Upper lobe of right lung (tissue), 1 donor: ENCODE data around the gene CSDE1. TPM values are rescaled to one million over a fixed set of nuclear protein-coding genes. Genes with fewer than 3 reads are reported as not detected.
"Not testable (repeated sequence)": the region's sequence is repeated elsewhere in the genome, so short reads cannot be mapped to it uniquely, and the experiment has no call there.

Source experiments
- ATAC-seq: fragments of 200-7000 bp; cut with Tn5 transposase; one replicate; pipeline ENCODE4 v1.9.1; 2020; ENCODE audit warnings: mild to moderate bottlenecking, moderate library complexity
- DNase-seq: peaks from one replicate; pipeline ENCODE4 v3.0.0-alpha.2; 2020
- H3K27ac ChIP-seq: fragments of 200-600 bp; one replicate; pipeline ENCODE4 v1.8.0; 2022
- H3K27me3 ChIP-seq: fragments of 200-600 bp; one replicate; pipeline ENCODE4 v1.8.0; 2022; ENCODE audit warnings: mild to moderate bottlenecking
- H3K36me3 ChIP-seq: fragments of 200-600 bp; one replicate; pipeline ENCODE4 v1.8.0; 2022
- H3K4me1 ChIP-seq: fragments of 200-600 bp; one replicate; pipeline ENCODE4 v1.8.0; 2022
- H3K4me3 ChIP-seq: fragments of 200-600 bp; one replicate; pipeline ENCODE4 v1.8.0; 2022; ENCODE audit warnings: mild to moderate bottlenecking
- H3K9me3 ChIP-seq: fragments of 200-600 bp; one replicate; pipeline ENCODE4 v1.8.0; 2022
- intact Hi-C: fragments of 100-400 bp; cut with DNase I; formaldehyde crosslinking; loops from one replicate; pipeline ENCODE4 v1.11.0; 2022
- total RNA-seq: library from RNA; stranded (reverse); fragmentation: NEBNext Ultra II Directional; extraction: Animal tissue kit (Norgen Biotek cat#: 25700); gene quantifications from one replicate; pipeline ENCODE4 v1.2.1, GENCODE V29; 2021
- TF ChIP-seq, protein P1 (sequence below): fragments of 200-600 bp; IDR thresholded peaks from one replicate; pipeline ENCODE4 v1.8.0; 2022; ENCODE audit warnings: antibody characterized with exemption
- donor health status: DM: no; HTN: yes; CAD: no; lungs with severe emphysema.

The CSDE1 gene
- total RNA-seq, 1 donor from 2014 or later, result 551 TPM

DNA sequence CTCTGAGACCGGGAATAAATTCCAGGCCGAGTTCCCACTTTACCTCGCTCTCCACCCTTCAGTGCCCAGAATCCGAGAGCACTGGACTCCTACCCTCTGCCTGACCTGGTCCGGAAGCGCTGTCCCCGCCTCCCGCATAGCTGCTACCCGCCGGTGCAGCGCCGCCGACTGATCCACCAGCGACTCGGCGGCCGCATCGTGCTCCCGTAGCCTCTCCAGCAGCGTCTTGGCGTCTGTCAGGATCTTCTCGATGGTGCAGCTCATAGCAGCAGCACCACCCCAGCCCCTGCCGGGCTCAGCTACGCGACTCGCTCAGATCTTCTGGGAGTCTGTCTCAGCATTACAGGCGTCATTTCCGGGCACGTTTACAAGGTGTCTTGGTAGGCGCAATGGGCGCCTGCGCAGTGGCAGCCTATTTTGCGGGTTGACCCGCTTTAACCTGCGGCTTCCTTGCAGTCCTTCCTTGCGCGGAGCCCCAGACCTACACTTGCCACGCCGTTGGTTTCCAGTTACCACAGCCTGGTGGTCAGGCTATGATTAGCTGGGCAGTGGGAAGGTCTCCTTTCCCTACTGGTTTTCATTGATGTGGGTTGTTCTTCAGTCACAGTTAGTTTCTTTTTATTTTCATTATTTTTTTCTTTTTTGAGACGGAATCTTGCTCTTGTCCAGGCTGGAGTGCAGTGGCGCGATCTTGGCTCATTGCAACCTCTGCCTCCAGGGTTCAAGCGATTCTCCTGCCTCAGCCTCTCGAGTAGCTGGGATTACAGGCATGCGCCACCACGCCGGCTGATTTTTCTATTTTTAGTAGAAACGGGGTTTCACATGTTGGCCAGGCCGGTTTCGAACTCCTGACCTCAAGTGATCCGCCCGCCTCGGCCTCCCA lies 22.8 kb upstream of the CSDE1 start, which contains the start of gene SIKE1:
Gene SIKE1, minus strand, starts transcription at position 342 of the 883 bp plus-strand sequence. Its CDS starts 78 bp downstream, at position 264.
- TF ChIP-seq, protein P1, sequence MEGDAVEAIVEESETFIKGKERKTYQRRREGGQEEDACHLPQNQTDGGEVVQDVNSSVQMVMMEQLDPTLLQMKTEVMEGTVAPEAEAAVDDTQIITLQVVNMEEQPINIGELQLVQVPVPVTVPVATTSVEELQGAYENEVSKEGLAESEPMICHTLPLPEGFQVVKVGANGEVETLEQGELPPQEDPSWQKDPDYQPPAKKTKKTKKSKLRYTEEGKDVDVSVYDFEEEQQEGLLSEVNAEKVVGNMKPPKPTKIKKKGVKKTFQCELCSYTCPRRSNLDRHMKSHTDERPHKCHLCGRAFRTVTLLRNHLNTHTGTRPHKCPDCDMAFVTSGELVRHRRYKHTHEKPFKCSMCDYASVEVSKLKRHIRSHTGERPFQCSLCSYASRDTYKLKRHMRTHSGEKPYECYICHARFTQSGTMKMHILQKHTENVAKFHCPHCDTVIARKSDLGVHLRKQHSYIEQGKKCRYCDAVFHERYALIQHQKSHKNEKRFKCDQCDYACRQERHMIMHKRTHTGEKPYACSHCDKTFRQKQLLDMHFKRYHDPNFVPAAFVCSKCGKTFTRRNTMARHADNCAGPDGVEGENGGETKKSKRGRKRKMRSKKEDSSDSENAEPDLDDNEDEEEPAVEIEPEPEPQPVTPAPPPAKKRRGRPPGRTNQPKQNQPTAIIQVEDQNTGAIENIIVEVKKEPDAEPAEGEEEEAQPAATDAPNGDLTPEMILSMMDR, result no peak
- peak; percentile 99 for ATAC-seq
- Histone ChIP-seq H3K4me3 (peak within 1 kb of the TSS; percentile 84), H3K4me1 (peaks cover 13% of the 10 kb centered on the region), H3K36me3 (peaks cover 26% of the 10 kb centered on the region), H3K27ac (peak within 1 kb of the TSS; percentile 86), H3K27me3 (no peaks in the 10 kb centered on the region), H3K9me3 (no peaks in the 10 kb centered on the region)
- intact Hi-C loops, result no loop called here
- peak; percentile 95 for DNase-seq

DNA sequence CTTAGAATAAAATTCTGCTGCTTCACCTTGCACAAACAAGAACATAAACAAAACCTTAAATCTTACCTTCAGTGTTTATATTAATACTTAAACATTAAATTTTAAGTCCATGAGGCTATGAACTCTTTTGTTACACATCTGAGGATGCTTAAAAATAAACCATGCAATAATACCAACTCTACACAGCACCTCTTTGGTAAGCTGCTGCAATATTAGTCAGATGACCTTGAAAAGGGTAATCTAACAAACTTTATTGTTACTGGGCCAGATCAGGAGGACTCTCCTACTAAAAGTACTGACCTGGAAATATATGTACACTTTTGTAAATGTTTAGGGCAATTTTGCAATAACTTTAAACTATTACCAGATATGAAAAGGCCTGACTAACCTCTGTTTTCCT lies 21.9 kb upstream of the CSDE1 start:
- Histone ChIP-seq H3K4me1 (peaks cover 13% of the 10 kb centered on the region), H3K27me3 (no peaks in the 10 kb centered on the region), H3K9me3 (no peaks in the 10 kb centered on the region), H3K4me3 (peak overlapping the region; percentile 84), H3K27ac (peak overlapping the region; percentile 86), H3K36me3 (peaks cover 35% of the 10 kb centered on the region)
- no peak for ATAC-seq
- DNase-seq, result no peak
- TF ChIP-seq, protein P1, result no peak
- intact Hi-C loops, result no loop called here

- DNase-seq, ATAC-seq, H3K27me3 ChIP-seq, H3K9me3 ChIP-seq, intact Hi-C loops, H3K27ac ChIP-seq, H3K4me3 ChIP-seq: not testable (repeated sequence)
- H3K4me1 ChIP-seq, result peaks cover 13% of the 10 kb centered on the region
- H3K36me3 ChIP-seq, result peaks cover 59% of the 10 kb centered on the region
These were observed 18.9 kb upstream of the CSDE1 start for GRCh38 chr1:114776726-114777125.

DNA sequence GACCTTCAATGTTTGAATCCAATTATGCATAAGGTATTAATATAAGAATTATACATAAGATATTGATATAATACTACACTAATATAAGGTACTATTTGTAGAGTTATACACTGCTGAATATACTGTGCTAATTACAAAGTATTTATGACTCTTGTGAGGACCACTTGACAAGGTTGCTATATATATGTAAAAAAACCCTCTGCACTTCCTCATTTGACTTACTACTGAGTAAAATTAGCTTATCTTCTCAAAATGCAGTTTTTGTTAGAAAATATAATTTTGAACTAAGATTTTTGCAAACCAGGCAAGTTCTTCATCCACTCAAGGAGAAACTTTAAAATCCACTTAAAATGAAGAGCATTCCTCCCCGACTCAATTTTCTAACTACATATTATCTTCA lies 14.2 kb upstream of the CSDE1 start:
- no peaks in the 10 kb centered on the region for H3K9me3 ChIP-seq
- no peaks in the 10 kb centered on the region for H3K4me1 ChIP-seq
- TF ChIP-seq, protein P1, result no peak
- H3K4me3 ChIP-seq, result no peak overlapping the region
- peaks cover 62% of the 10 kb centered on the region for H3K36me3 ChIP-seq
- ATAC-seq (no peak), DNase-seq (no peak)
- intact Hi-C loops, result no loop called here
- H3K27ac ChIP-seq, result no peak overlapping the region
- H3K27me3 ChIP-seq, result no peaks in the 10 kb centered on the region

DNA sequence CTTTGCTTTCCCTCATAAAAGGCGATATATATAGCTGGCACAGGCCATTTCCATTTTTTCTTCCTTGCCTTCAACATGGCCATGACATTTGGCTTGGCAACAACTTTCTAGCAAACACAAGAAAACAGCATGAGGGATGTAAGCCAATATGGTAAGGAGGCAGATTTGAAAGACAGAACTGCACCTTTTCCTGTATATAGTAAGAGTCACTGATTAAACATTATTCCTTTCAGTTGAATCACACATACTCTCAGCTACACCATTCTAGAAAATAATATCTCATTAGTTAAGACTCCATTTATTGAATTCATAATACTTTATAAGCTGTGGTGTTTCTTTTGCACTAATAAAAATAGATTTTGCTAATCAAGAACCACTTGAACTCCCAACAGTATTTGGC lies 13.2 kb upstream of the CSDE1 start:
- Histone ChIP-seq H3K27me3 (no peaks in the 10 kb centered on the region), H3K36me3 (peaks cover 56% of the 10 kb centered on the region), H3K27ac (no peak overlapping the region), H3K4me3 (no peak overlapping the region), H3K4me1 (no peaks in the 10 kb centered on the region), H3K9me3 (no peaks in the 10 kb centered on the region)
- ATAC-seq (no peak), DNase-seq (no peak)
- intact Hi-C loops, result no loop called here
- TF ChIP-seq, protein P1, result no peak

- intact Hi-C loops, result no loop called here
- no peak for DNase-seq
- no peak for ATAC-seq
- Histone ChIP-seq H3K9me3 (no peaks in the 10 kb centered on the region), H3K27ac (no peak overlapping the region), H3K4me1 (no peaks in the 10 kb centered on the region), H3K4me3 (no peak overlapping the region), H3K36me3 (peaks cover 3% of the 10 kb centered on the region), H3K27me3 (no peaks in the 10 kb centered on the region)
- TF ChIP-seq, protein P1, result peak; percentile 8
These were observed 6.9 kb upstream of the CSDE1 start for GRCh38 chr1:114764689-114765088.
